AG04450 (cell line): Measurements from ENCODE around the gene SH3TC1. TPM values are rescaled to one million over a fixed set of nuclear protein-coding genes. Genes with fewer than 3 reads are reported as not detected.

Experiments
- CTCF ChIA-PET: fragments of 300-600, 350-600 bp; formaldehyde crosslinking; extraction: SDS; loops from one replicate; lab custom pipeline; 2022; ENCODE audit warnings: antibody characterized with exemption, inconsistent platforms; lab: Charles Lee
- POLR2A ChIA-PET: fragments of 350-600 bp; formaldehyde crosslinking; extraction: SDS; loops from one replicate; lab custom pipeline; 2021; ENCODE audit warnings: antibody characterized with exemption, inconsistent platforms; lab: Yijun Ruan, JAX
- DNase-seq: peaks from one replicate; pipeline ENCODE4 v3.0.0-alpha.2; 2011; ENCODE audit warnings: low read depth, low spot score
- H3K27ac ChIP-seq: one replicate; pipeline ENCODE4 v1.5.1; 2012; ENCODE audit warnings: low read depth, low read length, control low read depth
- H3K27me3 ChIP-seq: one replicate; pipeline ENCODE4 v1.6.0; 2012; ENCODE audit warnings: low read length; ENCODE audit not compliant: control insufficient read depth, insufficient read depth
- H3K4me3 ChIP-seq: 2 replicates; pipeline ENCODE4 v1.5.1; 2011; ENCODE audit warnings: mild to moderate bottlenecking, low read depth, low read length, control low read depth
- H3K9me3 ChIP-seq: 2 replicates; pipeline ENCODE4 v1.5.1; 2012; ENCODE audit warnings: low read length; ENCODE audit not compliant: control insufficient read depth, insufficient read depth
- CTCF ChIP-seq: IDR thresholded peaks from 2 replicates; pipeline ENCODE4 v1.5.1; 2011; ENCODE audit warnings: low read depth, low read length, control low read depth, inconsistent platforms
- polyA plus RNA-seq: library from polyadenylated mRNA; depleted of rRNA; stranded (reverse); fragments of >200 nt; gene quantifications from 2 replicates; pipeline ENCODE4 v1.2.3, GENCODE V29; 2011

The SH3TC1 gene
- polyA plus RNA-seq, 1 experiment: 0.98 TPM

DNA sequence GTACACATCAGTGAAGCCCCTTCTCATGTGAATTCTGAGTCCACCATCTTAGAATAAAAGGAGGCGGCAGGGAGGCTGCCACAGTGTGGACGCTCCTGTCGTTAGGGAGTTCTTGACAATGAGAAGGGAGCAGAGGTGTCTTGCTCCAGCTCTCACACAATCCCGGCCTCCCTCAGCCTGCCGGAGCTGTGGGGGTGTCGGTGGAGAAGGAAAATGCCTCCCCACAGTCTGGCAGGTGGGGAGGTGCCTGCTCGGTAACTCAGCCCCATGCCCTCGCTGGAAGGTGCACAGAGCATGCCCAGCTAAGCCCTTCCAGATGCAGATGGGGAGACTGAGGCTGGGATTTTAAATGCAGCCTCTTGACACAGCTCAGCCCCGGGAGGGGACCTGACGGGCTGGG, 20.0 kb upstream of the SH3TC1 start:
- DNase-seq: no peak
- TF ChIP-seq CTCF: no peak
- ChIA-PET CTCF (no interaction called here), POLR2A (no interaction called here)
- Histone ChIP-seq H3K4me3 (no peak overlapping the region), H3K9me3 (peaks cover 4% of the 10 kb centered on the region; the same call in 1 of the 2 replicates), H3K27ac (no peak overlapping the region), H3K27me3 (peaks cover 20% of the 10 kb centered on the region)

GRCh38 chr4:8179771-8180170, 19.3 kb upstream of the SH3TC1 start:
- no peak for TF ChIP-seq CTCF
- DNase-seq: no peak
- H3K4me3 ChIP-seq: no peak overlapping the region
- no peak overlapping the region for H3K27ac ChIP-seq
- ChIA-PET POLR2A (no interaction called here), CTCF (no interaction called here)
- H3K27me3 ChIP-seq: peaks cover 17% of the 10 kb centered on the region
- peaks cover 4% of the 10 kb centered on the region; the same call in 1 of the 2 replicates for H3K9me3 ChIP-seq

DNA sequence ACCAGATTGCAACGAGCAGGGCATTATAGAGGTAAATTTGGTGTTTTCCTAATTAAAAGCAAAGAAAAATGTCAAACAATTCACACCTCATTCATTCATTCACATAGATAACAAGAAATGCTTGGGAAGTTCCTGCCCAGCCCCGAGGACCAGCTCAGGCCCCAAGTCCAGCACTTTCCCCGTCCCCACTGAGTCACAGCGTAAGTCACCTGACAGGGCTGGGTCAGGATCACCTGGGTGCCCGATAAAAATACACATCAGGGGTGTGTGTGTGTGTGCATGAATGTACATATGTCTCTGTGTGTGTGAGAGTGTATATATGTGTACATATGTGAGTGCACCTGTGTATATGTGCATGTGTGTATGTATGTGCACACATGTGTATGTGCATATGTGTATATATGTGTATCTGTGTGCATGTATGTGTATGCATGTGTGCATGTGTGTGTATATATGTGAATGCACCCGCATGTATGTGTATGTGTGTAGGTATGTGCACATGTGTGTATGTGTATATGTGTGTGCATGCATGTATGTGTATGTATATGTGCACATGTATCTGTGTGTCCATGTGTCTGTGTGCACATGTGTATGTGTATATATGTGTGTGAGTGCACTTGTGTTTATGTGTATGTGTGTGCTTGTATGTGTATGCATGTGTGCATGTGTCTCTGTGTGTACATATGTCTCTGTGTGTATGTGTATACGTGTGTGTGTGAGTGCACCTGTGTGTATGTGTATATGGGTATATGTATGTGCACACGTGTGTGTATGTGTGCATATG, 18.6 kb upstream of the SH3TC1 start:
- Histone ChIP-seq H3K9me3 (peaks cover 4% of the 10 kb centered on the region; the same call in 1 of the 2 replicates), H3K4me3 (no peak overlapping the region), H3K27me3 (peaks cover 16% of the 10 kb centered on the region), H3K27ac (no peak overlapping the region)
- DNase-seq: no peak
- POLR2A ChIA-PET: no interaction called here
- CTCF ChIA-PET: no interaction called here
- TF ChIP-seq CTCF: no peak

- no peak for TF ChIP-seq CTCF
- ChIA-PET POLR2A (no interaction called here), CTCF (no interaction called here)
- Histone ChIP-seq H3K4me3 (no peak overlapping the region), H3K27ac (no peak overlapping the region), H3K9me3 (peaks cover 4% of the 10 kb centered on the region; the same call in 1 of the 2 replicates), H3K27me3 (peaks cover 13% of the 10 kb centered on the region)
- DNase-seq: no peak
Observed at GRCh38 chr4:8181119-8181518, 18.0 kb upstream of the SH3TC1 start.

DNA sequence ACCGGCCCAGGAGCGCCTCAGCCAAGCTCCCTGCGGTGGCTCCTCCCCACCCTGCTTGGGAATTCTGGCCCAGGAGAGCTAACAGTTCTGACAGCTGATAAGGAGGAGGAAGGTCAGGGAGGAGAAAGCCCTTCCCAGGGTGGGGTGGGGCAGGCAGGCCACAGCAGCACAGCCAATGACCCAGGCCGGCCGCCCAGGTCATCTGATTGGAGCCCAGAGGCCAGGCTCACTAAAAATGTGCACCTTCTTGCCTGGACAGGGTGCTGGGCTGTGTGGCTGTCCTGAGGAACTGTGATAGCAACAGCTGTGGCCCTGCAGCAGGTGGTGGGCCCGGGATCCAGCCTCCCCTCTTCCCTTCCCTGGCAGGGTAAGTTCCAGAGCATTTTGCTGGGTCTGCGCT, 17.2 kb upstream of the SH3TC1 start:
- ChIA-PET CTCF (no interaction called here), POLR2A (no interaction called here)
- H3K27me3 ChIP-seq: peaks cover 13% of the 10 kb centered on the region

More for the DNA sequence above, 17.2 kb upstream of the SH3TC1 start:
- Histone ChIP-seq H3K4me3 (no peak overlapping the region), H3K27ac (no peak overlapping the region), H3K9me3 (peaks cover 4% of the 10 kb centered on the region; the same call in 1 of the 2 replicates)
- TF ChIP-seq CTCF: no peak
- DNase-seq: no peak
